GM18526 (cell line): ENCODE results near the gene TMEM132D.

Experiments used
- POLR2A ChIP-seq: IDR thresholded peaks from 3 replicates; pipeline ENCODE4 v1.6.1; 2011; ENCODE audit not compliant: insufficient read length; ENCODE audit errors: extremely low read depth

The TMEM132D gene

DNA sequence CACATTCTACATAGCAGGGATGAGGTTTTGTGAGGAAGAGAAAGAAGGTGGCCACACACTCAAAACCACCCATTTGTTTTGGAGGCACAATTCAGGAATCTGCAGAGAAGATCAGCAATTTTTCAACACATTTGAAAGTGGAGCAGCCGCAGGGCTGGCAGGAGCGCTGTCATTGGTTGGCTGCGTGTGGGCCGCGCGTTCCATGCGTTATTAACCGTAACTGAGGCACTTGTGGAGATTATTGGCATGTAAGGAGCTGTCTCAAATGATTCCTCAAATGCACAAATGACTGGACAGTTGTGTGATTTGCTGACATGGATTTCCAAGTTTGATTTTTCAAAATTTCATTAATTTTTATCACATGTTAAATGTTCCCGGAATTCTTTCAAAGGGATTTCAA is 318.5 kb downstream of the TMEM132D start:
- no peak for TF ChIP-seq POLR2A

DNA sequence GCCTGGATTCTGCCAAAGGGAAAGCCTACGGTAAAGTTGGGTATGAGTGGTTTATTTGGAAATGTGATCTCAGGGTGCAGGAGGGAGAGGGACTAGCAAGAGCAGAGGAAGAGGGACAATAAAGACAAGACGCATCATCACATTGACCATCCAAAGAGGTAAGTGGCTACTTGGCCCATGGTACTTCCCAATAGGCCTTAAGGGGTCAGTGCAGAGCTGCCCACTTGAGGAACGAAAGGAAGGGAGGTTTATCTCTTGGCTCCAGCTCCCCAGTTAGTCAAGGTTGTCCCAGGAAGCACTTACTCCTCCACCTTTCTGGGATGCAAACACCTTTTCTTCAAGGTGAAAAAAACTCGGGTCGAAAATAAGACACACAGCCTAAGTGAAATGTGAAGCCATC is 323.9 kb downstream of the TMEM132D start:
- no peak for TF ChIP-seq POLR2A

DNA sequence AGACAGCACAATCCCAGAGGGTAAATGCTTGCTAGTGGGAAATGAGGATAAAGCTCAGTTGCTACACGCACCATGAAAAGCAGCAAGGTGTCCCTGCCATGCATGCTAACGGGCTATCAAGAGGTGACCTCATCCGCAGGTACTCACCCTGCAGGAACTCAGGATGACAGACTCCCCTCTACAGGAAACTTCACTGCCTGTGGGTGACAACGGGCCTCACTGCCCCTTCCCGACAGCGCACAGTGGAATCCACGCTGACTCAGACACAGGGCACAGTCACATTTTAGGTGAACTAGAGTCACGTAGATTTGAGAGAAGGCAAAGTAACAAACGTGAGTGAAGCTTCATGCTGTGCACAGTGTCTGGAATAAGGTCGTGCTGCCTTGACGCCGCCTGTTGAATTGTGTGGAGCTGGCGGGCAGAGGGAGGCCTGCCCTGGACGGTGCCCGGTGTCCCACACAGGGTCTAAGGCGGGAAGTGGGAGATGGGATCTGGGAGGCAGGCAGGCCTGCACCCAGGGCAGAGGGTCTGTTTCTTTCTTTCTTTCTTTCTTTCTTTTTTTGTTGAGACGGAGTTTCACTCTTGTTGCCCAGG is 331.8 kb downstream of the TMEM132D start:
- TF ChIP-seq POLR2A = no peak

DNA sequence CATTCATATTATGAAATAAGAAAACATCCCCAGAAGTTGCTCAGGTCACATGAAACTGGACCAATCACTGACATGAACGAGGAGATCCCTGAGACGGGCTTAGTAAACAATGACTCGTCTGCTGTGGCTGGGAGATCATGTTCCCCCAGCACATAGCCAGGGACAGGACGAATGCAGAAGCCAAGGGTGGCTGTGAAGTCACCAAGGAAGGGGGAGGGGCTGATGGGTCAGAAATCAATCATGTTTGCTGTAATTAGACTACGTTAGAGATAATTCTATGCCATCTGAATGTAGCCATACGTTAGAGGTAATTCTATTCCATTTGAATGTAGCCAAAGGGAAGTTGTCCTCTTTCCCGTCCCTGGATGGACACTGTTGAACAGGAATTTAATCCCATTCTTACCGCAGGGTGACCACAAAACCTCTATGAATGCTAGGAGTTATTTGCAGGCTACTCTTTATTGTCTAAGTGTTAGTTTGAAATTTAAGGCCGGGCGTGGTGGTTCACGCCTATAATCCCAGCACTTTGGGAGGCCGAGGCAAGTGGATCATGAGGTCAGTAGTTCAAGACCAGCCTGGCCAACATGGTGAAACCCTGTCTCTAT is 332.9 kb downstream of the TMEM132D start:
- no peak for TF ChIP-seq POLR2A

DNA sequence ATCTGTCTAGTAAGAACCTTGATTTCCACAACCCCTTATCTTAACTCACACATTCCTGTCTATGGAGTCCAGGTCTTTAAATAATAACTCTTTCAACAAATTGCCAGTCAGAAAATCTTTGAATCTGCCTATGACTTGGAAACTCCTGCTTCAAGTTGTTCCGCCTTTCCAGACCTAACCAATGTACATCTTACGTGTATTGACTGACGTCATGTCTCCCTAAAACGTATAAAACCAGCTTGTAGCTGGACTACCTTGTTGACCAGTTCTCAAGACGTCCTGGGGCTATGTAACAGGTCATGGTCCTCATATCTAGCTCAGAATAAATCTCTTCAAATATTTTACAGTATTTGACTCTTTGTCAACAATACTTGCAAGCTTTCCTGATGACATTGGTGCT is 337.0 kb downstream of the TMEM132D start:
- no peak for TF ChIP-seq POLR2A

DNA sequence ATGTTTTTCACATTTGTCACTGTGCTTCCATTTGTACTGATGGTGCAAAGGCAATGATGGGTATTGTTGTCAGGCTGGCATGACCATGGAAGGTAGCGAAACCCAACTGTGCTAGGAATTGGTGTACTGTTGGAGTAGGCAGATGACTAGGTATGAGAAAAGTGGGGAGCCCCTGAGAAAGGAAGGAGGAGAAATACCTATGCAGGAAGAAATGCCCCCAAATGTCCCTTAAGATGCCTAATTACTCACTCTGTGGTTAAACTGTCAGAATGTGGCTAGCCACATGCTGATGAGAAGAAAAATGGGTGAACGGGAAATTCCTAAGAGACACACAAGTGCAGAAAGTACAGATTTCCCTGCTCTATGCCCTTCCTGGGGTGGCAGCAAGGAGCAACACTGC is 339.1 kb downstream of the TMEM132D start:
- TF ChIP-seq POLR2A = no peak

DNA sequence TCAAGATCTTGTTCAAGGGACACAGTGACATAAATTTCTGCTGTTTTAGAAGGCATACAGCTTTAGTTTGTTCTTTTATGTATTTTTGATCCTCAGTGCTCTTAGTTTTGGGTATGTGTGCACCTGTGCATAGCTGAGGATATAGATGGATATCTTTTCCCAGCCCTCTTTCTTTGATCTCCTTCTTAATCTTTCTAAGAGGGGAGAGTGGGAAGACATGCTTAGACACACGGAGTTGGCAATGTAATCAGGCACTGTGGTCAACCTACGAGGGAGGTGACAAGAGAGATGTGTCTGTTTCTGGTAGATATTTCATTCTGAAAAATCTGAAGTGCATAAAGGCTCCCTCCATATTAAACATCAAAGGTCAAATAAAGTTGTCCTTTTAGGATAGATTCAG is 340.6 kb downstream of the TMEM132D start:
- no peak for TF ChIP-seq POLR2A

DNA sequence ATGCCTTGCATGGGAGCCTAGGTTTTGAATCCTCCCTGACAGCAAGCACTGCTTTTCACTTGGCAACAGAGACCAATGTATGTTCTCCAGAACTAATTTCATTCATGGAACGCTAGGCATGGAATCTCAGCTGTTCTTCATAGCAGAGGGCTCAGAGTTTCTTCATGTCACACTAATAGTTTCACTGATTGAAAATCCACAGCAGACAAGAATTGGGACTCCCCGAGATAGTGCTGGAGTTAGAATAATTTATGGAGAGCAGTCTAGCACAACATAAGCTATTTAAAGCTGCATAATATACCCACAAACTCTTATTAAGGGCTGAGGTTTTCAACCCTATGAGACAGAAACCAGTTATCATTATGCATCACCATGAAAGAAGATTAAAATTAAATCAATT is 342.5 kb downstream of the TMEM132D start:
- no peak for TF ChIP-seq POLR2A

DNA sequence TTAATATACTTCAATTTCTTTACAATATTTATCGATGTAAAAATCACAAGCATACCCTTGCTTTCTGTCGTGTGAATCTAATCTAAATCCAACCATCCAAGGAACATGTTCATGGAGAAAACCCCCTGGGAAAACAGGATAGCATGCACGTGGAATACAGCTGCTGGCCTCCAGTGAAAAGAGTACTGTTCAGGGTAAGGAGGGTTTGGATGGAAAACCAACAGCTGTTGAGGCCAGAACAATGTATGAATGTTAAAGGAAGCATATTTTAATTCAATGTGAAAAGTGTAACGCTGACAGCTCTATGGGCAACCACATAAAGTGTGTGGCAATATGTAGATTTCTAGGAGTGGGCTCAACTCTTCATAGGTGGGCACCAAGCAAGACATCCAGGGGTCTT is 344.0 kb downstream of the TMEM132D start:
- no peak for TF ChIP-seq POLR2A

DNA sequence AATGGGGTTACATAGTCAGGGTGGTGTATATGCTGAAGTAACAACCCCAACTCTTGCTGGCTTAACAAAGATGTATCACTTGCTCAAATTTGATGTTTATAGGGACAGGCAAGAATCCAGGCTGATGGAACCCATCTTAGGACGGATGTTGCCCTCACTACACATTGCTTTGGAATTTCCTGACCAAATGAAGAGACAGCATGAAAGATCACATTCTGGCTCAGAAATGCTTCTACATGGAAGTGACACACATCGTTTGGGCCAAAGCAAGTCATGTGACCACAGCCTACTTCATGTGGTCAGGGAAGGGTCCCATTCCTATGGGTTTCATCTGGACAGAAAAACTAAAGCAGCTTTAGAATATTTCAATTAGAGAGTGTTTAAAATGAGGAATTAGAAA is 345.8 kb downstream of the TMEM132D start:
- TF ChIP-seq POLR2A = no peak

DNA sequence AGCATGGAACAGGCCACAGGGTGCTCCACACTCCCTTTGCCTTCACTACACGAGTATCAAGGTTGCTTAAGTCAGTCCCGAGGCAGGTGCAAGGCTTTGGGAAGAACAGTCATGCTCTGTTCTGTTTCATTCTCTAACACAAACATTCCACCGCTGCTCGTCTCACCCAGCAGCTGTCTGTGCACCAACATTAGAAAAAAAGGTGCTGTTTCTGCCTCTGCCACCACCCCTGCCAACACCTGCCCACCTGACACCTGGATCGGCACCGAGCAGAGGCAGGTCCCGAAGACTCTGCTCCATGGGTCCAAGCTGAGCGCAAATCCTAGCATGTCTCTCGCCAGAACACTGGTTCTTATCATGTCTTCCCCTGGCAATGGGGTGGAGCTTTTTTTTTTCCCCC is 347.7 kb downstream of the TMEM132D start:
- TF ChIP-seq POLR2A = no peak

DNA sequence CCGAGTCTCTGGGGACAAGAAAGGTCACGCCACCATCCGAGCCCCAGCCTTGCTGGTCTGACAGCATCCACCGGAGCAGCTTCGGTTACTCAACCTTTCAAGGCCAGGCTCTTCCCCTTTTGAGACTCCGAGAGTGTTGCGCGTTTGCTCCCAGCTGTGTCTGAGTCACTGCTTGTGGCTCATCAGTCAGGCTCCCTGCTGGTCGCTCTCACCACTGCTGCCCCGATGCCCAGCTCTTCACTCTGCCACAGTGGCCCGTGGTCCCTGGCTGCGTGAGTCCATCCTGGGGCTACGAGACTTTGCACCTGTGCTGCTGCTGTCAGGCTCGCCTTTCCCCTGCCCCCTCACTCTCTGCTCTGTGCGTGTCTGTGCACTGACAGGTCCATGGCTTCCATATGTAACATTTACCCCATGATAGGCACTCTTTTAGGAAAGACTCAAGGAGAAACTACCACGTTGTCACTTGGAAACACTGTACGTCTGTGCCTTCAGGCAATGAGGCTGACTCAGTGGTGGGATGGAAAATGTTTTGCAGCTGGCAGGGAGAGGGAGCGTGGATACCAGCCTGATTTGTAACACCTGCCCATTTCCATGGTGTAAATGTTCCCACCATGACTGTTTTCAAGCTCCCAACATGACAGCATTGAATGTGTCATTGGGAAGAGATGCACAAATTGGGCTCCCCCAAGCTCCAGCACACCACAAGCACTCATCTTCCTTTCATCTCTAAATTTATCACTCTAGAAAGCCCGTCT is 350.7 kb downstream of the TMEM132D start:
- TF ChIP-seq POLR2A = no peak

DNA sequence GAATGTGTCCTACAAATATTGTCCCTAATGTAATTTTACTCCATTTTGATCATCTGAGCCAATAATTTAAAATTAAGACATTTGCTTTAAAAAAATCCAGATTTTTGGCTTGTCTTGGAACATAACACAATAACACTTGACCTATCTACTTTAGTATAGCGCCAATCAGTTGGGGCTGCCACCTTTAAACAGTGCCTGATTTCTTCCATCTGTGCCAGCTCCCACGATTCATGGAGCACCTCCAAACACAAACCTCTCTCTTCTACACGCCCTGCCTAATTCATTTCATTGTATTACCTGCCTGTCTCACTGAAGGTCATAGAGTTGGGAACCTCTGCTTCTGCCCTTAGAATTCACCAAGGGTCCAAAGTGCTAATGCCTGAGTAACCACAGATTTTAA is 352.4 kb downstream of the TMEM132D start:
- TF ChIP-seq POLR2A = no peak

DNA sequence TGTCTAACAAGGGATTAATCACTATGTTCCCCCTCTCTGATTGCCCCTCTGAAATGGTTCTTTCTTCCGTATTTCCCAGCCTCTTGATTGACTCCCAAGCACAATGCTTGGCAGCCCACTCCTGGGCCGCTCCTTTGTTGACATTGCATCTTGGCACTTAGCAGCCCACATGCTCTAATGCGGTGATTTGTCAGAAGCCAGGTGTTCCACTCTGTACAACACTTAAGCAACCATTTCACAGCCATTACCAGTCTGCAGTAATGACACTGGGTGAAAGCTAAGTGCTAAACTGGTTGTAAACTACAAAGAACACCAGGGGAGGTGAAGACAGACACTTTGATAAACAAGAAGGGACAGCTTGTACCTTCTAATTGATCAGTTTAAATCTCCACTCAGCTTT is 353.5 kb downstream of the TMEM132D start:
- TF ChIP-seq POLR2A = no peak

DNA sequence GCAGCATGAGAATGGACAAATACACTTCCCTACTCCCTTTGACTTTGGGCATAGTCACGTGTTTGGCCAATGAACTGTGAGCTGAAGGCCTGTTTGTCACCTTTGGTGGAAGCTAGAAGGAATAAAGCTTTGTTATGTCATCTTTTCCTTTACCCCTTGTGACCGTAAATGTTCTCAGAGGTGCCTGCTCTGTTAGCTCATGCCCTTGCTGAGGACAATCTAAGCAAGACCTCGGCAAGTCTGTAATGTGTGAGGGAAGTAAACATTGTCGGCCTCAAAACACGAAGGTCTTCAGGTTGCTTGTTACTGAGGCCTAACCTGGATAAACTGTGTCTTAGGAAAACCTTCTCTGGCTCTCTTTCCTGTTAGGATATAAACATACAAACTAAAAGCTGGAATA is 354.2 kb downstream of the TMEM132D start:
- TF ChIP-seq POLR2A = no peak

DNA sequence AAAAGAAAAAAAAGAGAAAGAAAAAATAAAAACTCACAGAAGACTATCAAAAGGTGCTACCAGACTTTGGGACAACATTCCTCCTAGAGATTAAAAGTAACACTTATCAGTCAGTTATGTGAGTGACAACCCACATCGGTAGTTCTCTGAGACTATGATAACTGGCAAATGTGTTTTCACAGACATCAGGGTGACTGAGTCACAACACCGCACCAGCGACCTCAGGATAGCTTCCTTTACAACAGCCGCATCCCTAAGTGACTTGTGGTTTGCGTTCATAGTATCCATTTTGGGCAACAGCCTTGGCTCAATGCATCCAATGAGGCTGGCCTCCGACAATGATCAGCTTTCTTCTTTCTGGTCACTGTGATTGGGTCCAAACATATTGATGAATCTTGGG is 359.1 kb downstream of the TMEM132D start:
- no peak for TF ChIP-seq POLR2A

DNA sequence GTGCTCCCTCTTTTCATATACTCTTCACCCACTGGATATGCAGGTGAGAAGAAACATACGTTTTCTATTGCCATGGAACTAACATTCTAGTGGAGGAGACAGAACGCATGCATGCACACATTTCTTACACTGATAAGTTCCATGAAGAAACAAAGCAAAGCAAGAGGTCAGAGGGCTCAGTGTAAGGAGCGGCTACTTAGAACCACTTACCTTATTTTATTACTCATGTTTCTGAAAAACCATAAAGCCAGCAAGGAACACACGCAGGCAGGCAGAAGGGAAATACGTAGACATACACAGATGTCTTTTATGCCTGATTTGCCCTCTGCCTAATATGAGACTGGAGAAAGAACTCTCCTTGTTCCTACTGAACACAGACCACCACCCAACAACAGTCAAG is 362.9 kb downstream of the TMEM132D start:
- TF ChIP-seq POLR2A = no peak
